HL-60 (cell line): ENCODE results near the gene ST6GALNAC4.
"Not testable (repeated sequence)": the region's sequence is repeated elsewhere in the genome, so short reads cannot be mapped to it uniquely, and the experiment has no call there.

Experiments used
- DNase-seq, 2 experiments: peaks; one replicate each; pipeline ENCODE4 v3.0.0-alpha.2; 2010 to 2020; ENCODE audit warnings: low read depth in 1 of 2, low spot score in 1 of 2
- H3K27ac ChIP-seq: fragments of 250-450 bp; sonication (Bioruptor Pico); replicated peaks from 2 replicates; pipeline ENCODE4 v1.5.1; 2020; ENCODE audit warnings: mild to moderate bottlenecking, moderate library complexity
- H3K27me3 ChIP-seq: fragments of 250-450 bp; sonication (Bioruptor Pico); 2 replicates; pipeline ENCODE4 v1.5.1; 2021; ENCODE audit warnings: mild to moderate bottlenecking, moderate library complexity; ENCODE audit not compliant: insufficient read depth, poor library complexity, severe bottlenecking
- H3K4me3 ChIP-seq: replicated peaks from 2 replicates; pipeline ENCODE4 v1.5.1; 2011; ENCODE audit warnings: mild to moderate bottlenecking, control low read depth, low read length; ENCODE audit not compliant: insufficient read depth
- GABPA ChIP-seq: IDR thresholded peaks from 2 replicates; pipeline ENCODE4 v1.6.1; 2012; ENCODE audit warnings: low read depth
- POLR2AphosphoS5 ChIP-seq: IDR thresholded peaks from 2 replicates; pipeline ENCODE4 v1.6.1; 2012; ENCODE audit warnings: low read depth
- SPI1 ChIP-seq: IDR thresholded peaks from 2 replicates; pipeline ENCODE4 v1.6.1; 2012; ENCODE audit warnings: low read depth, mild to moderate bottlenecking, borderline replicate concordance
- TF ChIP-seq, protein P1 (sequence below): IDR thresholded peaks from one replicate; pipeline ENCODE4 v1.5.1; 2011; ENCODE audit warnings: low read length, control low read depth, inconsistent platforms; ENCODE audit not compliant: insufficient read depth
- TF ChIP-seq, protein P2 (sequence below): IDR thresholded peaks from 2 replicates; pipeline ENCODE4 v1.6.1; 2012; ENCODE audit warnings: low read depth; ENCODE audit not compliant: insufficient replicate concordance

Gene ST6GALNAC4

DNA sequence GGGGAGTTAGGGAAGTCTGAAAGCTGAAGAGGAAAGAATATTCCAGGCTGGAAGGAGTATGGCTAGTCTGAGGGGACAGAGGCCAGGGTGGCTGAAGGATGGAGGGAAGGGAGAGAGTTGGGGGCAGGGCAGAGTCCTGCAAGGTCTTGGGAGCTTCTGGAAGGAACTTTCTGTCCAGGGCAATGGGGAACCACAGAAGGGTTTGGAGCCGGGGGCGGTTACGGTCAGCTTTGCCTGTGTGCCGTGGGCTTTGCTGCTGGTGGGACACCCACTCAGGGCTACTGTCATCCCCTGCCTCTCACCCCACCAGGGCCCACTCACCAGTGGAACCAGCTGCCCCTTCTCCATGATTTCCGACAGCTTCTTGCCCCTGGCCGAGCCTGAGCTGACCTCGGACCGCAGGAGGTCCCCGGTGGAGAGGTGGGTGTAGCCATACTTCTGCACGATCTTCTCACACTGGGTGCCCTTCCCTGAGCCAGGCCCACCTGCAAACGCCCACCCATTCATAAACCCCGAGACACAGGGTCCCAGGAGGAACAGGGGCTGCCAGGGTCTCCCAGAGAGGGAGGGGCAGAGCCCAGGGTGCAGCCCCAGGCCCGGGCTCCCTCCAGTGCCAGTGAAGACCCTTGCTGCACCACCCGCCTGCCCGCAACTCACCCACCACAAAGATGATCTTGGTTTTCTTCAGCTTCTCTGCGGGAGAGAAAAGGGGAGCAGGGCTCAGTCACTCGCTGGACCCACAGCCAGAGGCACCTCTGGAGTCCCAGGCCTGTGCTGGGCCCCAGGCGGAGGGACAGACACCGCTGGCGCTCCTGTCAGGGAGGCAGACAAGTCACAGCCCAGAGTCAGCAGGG, 44.2 kb downstream of the ST6GALNAC4 start:
- no peak overlapping the region for H3K4me3 ChIP-seq
- TF ChIP-seq SPI1 (no peak), POLR2AphosphoS5 (no peak), GABPA (no peak)
- TF ChIP-seq, protein P1, sequence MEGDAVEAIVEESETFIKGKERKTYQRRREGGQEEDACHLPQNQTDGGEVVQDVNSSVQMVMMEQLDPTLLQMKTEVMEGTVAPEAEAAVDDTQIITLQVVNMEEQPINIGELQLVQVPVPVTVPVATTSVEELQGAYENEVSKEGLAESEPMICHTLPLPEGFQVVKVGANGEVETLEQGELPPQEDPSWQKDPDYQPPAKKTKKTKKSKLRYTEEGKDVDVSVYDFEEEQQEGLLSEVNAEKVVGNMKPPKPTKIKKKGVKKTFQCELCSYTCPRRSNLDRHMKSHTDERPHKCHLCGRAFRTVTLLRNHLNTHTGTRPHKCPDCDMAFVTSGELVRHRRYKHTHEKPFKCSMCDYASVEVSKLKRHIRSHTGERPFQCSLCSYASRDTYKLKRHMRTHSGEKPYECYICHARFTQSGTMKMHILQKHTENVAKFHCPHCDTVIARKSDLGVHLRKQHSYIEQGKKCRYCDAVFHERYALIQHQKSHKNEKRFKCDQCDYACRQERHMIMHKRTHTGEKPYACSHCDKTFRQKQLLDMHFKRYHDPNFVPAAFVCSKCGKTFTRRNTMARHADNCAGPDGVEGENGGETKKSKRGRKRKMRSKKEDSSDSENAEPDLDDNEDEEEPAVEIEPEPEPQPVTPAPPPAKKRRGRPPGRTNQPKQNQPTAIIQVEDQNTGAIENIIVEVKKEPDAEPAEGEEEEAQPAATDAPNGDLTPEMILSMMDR = no peak
- TF ChIP-seq, protein P2, sequence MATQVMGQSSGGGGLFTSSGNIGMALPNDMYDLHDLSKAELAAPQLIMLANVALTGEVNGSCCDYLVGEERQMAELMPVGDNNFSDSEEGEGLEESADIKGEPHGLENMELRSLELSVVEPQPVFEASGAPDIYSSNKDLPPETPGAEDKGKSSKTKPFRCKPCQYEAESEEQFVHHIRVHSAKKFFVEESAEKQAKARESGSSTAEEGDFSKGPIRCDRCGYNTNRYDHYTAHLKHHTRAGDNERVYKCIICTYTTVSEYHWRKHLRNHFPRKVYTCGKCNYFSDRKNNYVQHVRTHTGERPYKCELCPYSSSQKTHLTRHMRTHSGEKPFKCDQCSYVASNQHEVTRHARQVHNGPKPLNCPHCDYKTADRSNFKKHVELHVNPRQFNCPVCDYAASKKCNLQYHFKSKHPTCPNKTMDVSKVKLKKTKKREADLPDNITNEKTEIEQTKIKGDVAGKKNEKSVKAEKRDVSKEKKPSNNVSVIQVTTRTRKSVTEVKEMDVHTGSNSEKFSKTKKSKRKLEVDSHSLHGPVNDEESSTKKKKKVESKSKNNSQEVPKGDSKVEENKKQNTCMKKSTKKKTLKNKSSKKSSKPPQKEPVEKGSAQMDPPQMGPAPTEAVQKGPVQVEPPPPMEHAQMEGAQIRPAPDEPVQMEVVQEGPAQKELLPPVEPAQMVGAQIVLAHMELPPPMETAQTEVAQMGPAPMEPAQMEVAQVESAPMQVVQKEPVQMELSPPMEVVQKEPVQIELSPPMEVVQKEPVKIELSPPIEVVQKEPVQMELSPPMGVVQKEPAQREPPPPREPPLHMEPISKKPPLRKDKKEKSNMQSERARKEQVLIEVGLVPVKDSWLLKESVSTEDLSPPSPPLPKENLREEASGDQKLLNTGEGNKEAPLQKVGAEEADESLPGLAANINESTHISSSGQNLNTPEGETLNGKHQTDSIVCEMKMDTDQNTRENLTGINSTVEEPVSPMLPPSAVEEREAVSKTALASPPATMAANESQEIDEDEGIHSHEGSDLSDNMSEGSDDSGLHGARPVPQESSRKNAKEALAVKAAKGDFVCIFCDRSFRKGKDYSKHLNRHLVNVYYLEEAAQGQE = no peak
- no peaks in the 10 kb centered on the region for H3K27me3 ChIP-seq
- H3K27ac ChIP-seq = no peak overlapping the region
- DNase-seq = no peak

DNA sequence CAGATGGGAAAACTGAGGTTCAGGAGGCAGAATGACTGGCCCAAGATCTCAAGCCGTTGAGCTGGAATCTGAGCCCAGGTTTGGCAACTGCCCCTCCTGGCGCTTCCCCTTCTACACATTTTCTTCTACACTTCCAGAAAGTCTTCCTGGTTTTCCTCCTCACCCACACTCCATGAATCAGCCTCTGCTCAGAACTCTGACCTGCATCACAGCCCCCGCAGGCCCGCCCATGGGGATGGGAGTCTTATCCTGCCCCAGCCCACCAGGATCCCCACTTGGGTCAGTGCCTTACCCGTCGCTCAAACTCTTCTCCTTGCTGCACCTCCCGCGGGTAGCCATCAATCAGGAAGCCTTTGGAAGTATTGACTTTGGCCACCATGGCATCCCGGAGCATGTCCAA, 45.3 kb downstream of the ST6GALNAC4 start:
- Histone ChIP-seq H3K4me3 (no peak overlapping the region), H3K27ac (no peak overlapping the region), H3K27me3 (no peaks in the 10 kb centered on the region)
- no peak for DNase-seq
- no peak for TF ChIP-seq SPI1
- TF ChIP-seq, protein P1 = no peak
- TF ChIP-seq GABPA = no peak
- no peak for TF ChIP-seq POLR2AphosphoS5
- TF ChIP-seq, protein P2 = no peak

DNA sequence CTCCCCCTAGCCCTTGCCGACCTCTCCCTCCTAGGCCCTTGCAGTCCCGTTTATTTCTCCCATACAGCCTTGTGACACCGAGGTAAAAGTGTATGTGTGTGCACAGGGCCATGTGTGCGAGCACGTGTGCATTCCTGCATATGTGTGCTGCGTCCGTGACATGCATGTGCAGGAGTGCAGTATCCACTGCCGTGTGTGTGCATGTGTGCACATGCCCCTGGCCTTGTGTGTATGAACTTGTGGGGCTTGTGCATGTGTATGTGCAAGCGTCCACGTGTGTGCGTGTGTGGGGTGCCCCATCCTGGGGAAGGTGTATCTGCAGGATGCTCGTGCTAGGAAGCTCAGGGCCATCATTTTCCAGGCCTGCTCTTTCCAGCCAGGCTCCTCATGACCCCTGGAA, 46.0 kb downstream of the ST6GALNAC4 start:
- TF ChIP-seq, protein P1 = no peak
- TF ChIP-seq SPI1 (no peak), GABPA (no peak), POLR2AphosphoS5 (no peak)
- TF ChIP-seq, protein P2 = no peak
- Histone ChIP-seq H3K27ac (no peak overlapping the region), H3K27me3 (no peaks in the 10 kb centered on the region), H3K4me3 (no peak overlapping the region)
- DNase-seq = no peak

DNA sequence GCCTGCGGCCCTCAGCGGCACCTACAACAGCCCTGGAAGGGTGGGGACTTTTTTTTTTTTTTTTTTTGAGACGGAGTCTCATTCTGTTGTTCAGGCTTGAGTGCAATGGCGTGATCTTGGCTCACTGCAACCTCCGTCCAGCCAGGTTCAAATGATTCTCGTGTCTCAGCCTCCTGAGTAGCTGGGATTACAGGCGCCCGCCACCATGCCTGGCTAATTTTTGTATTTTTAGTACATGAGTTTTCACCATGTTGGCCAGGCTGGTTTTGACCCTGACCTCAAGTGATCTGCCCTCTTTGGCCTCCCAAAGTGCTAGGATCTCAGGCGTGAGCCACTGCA, 46.7 kb downstream of the ST6GALNAC4 start:
- H3K27me3 ChIP-seq, H3K4me3 ChIP-seq, DNase-seq, H3K27ac ChIP-seq: not testable (repeated sequence)
